PC-9 (cell line): ENCODE measurements around the gene SLC4A1. TPM values are rescaled to one million over a fixed set of nuclear protein-coding genes. Genes with fewer than 3 reads are reported as not detected.

ENCODE experiments used
- BruUV-seq: library from RNA; stranded (reverse); fragments of 400-500 nt; replicated peaks from 2 replicates; lab custom pipeline; 2021; lab: Mats Ljungman, UMichigan
- CTCF ChIA-PET: fragments of 300-600 bp; sonication (Branson Sonifier 250); formaldehyde crosslinking; loops from one replicate; lab custom pipeline; 2022; ENCODE audit warnings: antibody characterized with exemption; lab: Charles Lee
- POLR2A ChIA-PET: fragments of 300-600 bp; sonication (Branson Sonifier 250); formaldehyde crosslinking; loops from one replicate; lab custom pipeline; 2022; ENCODE audit warnings: antibody characterized with exemption; ENCODE audit not compliant: unreplicated experiment; lab: Charles Lee
- DNase-seq, 2 experiments: peaks; one replicate each; pipeline versions ENCODE4 v3.0.0 to v3.0.0-alpha.2; 2015 to 2022; ENCODE audit warnings: mixed read lengths in 1 of 2
- H2AFZ ChIP-seq: fragments of 200-600 bp; sonication (generic); 2 replicates; pipeline ENCODE4 v1.8.1; 2017; ENCODE audit warnings: antibody characterized with exemption
- H3F3A ChIP-seq: fragments of 200-600 bp; sonication (generic); 2 replicates; pipeline ENCODE4 v1.8.1; 2017; ENCODE audit warnings: antibody characterized with exemption, mild to moderate bottlenecking, low read depth; ENCODE audit not compliant: insufficient read depth
- H3K27ac ChIP-seq: fragments of 200-600 bp; sonication (generic); 2 replicates; pipeline ENCODE4 v1.6.1; 2016; ENCODE audit warnings: mixed run types
- H3K27me3 ChIP-seq: fragments of 200-600 bp; sonication (generic); 2 replicates; pipeline ENCODE4 v1.6.1; 2016; ENCODE audit warnings: low read depth, mixed run types; ENCODE audit not compliant: insufficient read depth
- H3K36me3 ChIP-seq: fragments of 200-600 bp; sonication (generic); 2 replicates; pipeline ENCODE4 v1.6.1; 2016; ENCODE audit warnings: low read depth, mixed run types
- H3K4me1 ChIP-seq: fragments of 200-600 bp; sonication (generic); replicated peaks from 2 replicates; pipeline ENCODE4 v1.6.1; 2016; ENCODE audit warnings: mixed run types; ENCODE audit not compliant: insufficient read depth
- H3K4me2 ChIP-seq: fragments of 200-600 bp; sonication (generic); 2 replicates; pipeline ENCODE4 v1.6.1; 2017; ENCODE audit warnings: mixed run types
- H3K4me3 ChIP-seq: fragments of 200-600 bp; sonication (generic); 2 replicates; pipeline ENCODE4 v1.6.1; 2016; ENCODE audit warnings: mixed run types
- H3K79me2 ChIP-seq: fragments of 200-600 bp; sonication (generic); 2 replicates; pipeline ENCODE4 v1.6.1; 2017; ENCODE audit warnings: low read depth, mixed run types
- H3K9me2 ChIP-seq: fragments of 200-600 bp; sonication (generic); 2 replicates; pipeline ENCODE4 v1.8.1; 2017; ENCODE audit warnings: mild to moderate bottlenecking; ENCODE audit not compliant: insufficient read depth
- H3K9me3 ChIP-seq: fragments of 200-600 bp; sonication (generic); 2 replicates; pipeline ENCODE4 v1.8.1; 2016; ENCODE audit warnings: low read depth; ENCODE audit not compliant: insufficient read depth
- H4K20me1 ChIP-seq: fragments of 200-600 bp; sonication (generic); 2 replicates; pipeline ENCODE4 v1.8.1; 2017; ENCODE audit not compliant: insufficient read depth
- EZH2 ChIP-seq: fragments of 200-600 bp; sonication (generic); IDR thresholded peaks from 2 replicates; pipeline ENCODE4 v1.8.0; 2017; ENCODE audit warnings: antibody characterized with exemption, low read depth
- intact Hi-C: fragments of 100-400 bp; cut with micrococcal nuclease; formaldehyde crosslinking; loops from one replicate; pipeline ENCODE4 v1.10.0; 2022; ENCODE audit not compliant: unreplicated experiment
- total RNA-seq: library from RNA; stranded (reverse); gene quantifications from 2 replicates; pipeline ENCODE4 v1.2.3, GENCODE V29; 2021
- TF ChIP-seq, protein P1 (sequence below): fragments of 200-600 bp; sonication (generic); conservative IDR thresholded peaks from 2 replicates; pipeline ENCODE4 v1.6.1; 2017; ENCODE audit warnings: mixed run types, antibody characterized with exemption, mild to moderate bottlenecking, moderate library complexity

SLC4A1 gene
- total RNA-seq, 1 experiment from 2014 or later, result not detected

DNA sequence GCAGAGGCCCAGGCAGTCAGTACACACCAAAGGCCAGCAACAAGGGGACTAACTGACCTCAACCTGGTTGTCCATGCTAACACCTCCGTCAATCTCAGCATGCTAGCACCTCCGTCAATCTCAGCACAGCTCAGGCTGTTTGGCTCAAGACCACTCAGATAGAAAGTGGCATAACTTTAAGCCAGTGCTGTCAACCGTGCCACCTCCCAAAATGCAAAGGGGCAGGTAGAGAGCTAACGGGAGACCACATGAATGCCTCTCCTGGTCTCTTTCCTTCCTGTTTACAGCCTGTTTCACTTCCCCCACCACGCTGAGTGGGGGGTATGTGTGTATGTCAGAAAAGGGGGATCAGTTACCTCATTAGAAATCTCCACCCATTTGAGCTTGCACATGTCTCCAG lies 51.8 kb downstream of the SLC4A1 start:
- H3K27ac ChIP-seq, result no peak overlapping the region
- no peaks in the 10 kb centered on the region for H4K20me1 ChIP-seq
- peaks cover 29% of the 10 kb centered on the region for H3K79me2 ChIP-seq
- H3F3A ChIP-seq, result peaks cover 13% of the 10 kb centered on the region; the same call in 1 of the 2 replicates
- H3K9me3 ChIP-seq, result no peaks in the 10 kb centered on the region
- H3K4me1 ChIP-seq, result peaks cover 14% of the 10 kb centered on the region
- DNase-seq, result no peak
- intact Hi-C loops, result no loop called here
- H3K9me2 ChIP-seq, result no peaks in the 10 kb centered on the region
- POLR2A ChIA-PET, result no interaction called here
- H3K27me3 ChIP-seq, result no peaks in the 10 kb centered on the region
- H3K36me3 ChIP-seq, result peaks cover 28% of the 10 kb centered on the region
- TF ChIP-seq, protein P1, sequence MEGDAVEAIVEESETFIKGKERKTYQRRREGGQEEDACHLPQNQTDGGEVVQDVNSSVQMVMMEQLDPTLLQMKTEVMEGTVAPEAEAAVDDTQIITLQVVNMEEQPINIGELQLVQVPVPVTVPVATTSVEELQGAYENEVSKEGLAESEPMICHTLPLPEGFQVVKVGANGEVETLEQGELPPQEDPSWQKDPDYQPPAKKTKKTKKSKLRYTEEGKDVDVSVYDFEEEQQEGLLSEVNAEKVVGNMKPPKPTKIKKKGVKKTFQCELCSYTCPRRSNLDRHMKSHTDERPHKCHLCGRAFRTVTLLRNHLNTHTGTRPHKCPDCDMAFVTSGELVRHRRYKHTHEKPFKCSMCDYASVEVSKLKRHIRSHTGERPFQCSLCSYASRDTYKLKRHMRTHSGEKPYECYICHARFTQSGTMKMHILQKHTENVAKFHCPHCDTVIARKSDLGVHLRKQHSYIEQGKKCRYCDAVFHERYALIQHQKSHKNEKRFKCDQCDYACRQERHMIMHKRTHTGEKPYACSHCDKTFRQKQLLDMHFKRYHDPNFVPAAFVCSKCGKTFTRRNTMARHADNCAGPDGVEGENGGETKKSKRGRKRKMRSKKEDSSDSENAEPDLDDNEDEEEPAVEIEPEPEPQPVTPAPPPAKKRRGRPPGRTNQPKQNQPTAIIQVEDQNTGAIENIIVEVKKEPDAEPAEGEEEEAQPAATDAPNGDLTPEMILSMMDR, result no peak
- no peak for TF ChIP-seq EZH2
- H3K4me2 ChIP-seq, result no peak overlapping the region
- BruUV-seq, result no TSS peak
- no peak overlapping the region for H3K4me3 ChIP-seq
- CTCF ChIA-PET, result no interaction called here
- no peak overlapping the region for H2AFZ ChIP-seq

DNA sequence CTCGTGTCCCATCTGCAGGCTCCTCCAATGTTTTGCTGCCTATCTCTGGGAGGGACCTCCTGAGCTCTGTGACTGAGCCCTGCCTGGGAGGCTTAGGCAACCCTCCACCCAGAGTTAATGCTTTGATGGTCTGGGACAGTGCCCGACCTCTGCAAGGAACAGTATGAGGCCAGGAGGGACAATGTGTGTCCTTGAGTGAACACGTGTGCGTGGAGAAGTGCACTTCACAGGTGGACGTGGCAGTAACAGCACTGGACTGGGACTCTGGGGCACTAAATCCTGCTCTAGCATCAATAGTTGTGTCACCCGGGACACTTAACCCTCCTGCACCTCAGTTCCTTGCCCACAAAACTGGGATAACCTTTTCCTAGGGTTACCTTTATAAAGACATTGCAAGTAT lies 53.0 kb downstream of the SLC4A1 start:
- Histone ChIP-seq H3K4me1 (peaks cover 14% of the 10 kb centered on the region), H3K9me3 (no peaks in the 10 kb centered on the region), H3F3A (peaks cover 21% of the 10 kb centered on the region), H4K20me1 (no peaks in the 10 kb centered on the region), H3K4me2 (no peak overlapping the region), H3K79me2 (peaks cover 24% of the 10 kb centered on the region), H3K9me2 (no peaks in the 10 kb centered on the region), H3K36me3 (peaks cover 33% of the 10 kb centered on the region), H2AFZ (no peak overlapping the region), H3K27ac (no peak overlapping the region), H3K27me3 (no peaks in the 10 kb centered on the region), H3K4me3 (no peak overlapping the region)
- intact Hi-C loops, result no loop called here
- CTCF ChIA-PET, result no interaction called here
- no TSS peak for BruUV-seq
- TF ChIP-seq EZH2, result no peak
- TF ChIP-seq, protein P1, result no peak
- POLR2A ChIA-PET, result no interaction called here
- DNase-seq, result no peak

DNA sequence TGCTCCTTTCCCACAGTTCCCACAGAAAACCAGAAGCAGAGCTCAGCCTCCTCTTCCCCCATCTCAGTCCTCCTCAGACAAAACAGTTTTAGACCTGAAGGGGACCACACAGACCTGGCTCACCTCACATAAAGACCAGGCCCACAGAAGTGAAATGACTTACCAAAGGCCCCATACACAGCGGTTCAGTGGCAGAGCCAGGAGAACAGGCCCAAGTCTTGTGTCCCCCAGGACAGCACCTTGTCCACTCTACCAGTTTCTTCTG lies 53.8 kb downstream of the SLC4A1 start:
- no peaks in the 10 kb centered on the region for H3K9me2 ChIP-seq
- no peaks in the 10 kb centered on the region for H4K20me1 ChIP-seq
- intact Hi-C loops, result no loop called here
- peaks cover 28% of the 10 kb centered on the region for H3F3A ChIP-seq
- H3K4me3 ChIP-seq, result no peak overlapping the region
- no peaks in the 10 kb centered on the region for H3K27me3 ChIP-seq
- ChIA-PET POLR2A (interaction anchor here (0.6 kb wide), 1 partner anchor 28 kb away, joined by 3 read pairs; no protein-coding TSS in a partner anchor), CTCF (no interaction called here)
- H3K4me1 ChIP-seq, result peaks cover 20% of the 10 kb centered on the region
- no peak for DNase-seq
- no peaks in the 10 kb centered on the region for H3K9me3 ChIP-seq
- TF ChIP-seq EZH2, result no peak
- TF ChIP-seq, protein P1, result no peak
- H3K79me2 ChIP-seq, result peaks cover 24% of the 10 kb centered on the region
- H3K27ac ChIP-seq, result no peak overlapping the region
- peaks cover 41% of the 10 kb centered on the region for H3K36me3 ChIP-seq
- H3K4me2 ChIP-seq, result no peak overlapping the region
- no TSS peak for BruUV-seq
- no peak overlapping the region for H2AFZ ChIP-seq
